ENCODE data around the gene C9orf153. TPM values are rescaled to one million over a fixed set of nuclear protein-coding genes. Genes with fewer than 3 reads are reported as not detected.
A peak's percentile ranks its signal among the peaks of the same experiment; 100 is the strongest.
"Not testable (repeated sequence)": the region's sequence is repeated elsewhere in the genome, so short reads cannot be mapped to it uniquely, and the experiment has no call there.

Gene C9orf153
- total RNA-seq, 6 experiments from 2014 or later, result 0.19 to 0.54 (median 0.31) TPM; not detected in 2

DNA sequence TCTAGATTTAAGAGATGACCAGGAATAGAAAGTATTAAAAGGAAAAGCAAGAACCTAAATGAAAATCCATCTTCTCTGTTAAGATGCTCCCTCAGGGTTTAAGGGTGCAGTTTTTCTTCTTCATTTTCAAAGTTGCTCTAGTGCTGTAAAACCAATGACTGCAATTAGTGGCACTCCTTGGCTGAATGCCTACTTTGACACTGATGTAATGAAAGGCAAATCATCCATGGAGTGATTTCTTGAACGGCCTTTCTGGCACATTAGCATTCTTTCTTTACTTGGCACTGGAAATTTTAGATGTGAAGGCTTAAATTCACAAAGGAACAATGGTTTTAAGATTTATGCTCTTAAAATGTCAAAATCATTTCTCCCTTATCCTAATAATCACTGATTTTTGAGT is 42.2 kb upstream of the C9orf153 start:
- no peaks in the 10 kb centered on the region for H3K9me3 ChIP-seq
- no peak for DNase-seq
- peaks cover 0 to 100% (median 61%) of the 10 kb centered on the region in 4 donors for H3K36me3 ChIP-seq
- no peak overlapping the region for H3K4me3 ChIP-seq
- no peaks in the 10 kb centered on the region for H3K4me1 ChIP-seq
- TF ChIP-seq, protein P1, sequence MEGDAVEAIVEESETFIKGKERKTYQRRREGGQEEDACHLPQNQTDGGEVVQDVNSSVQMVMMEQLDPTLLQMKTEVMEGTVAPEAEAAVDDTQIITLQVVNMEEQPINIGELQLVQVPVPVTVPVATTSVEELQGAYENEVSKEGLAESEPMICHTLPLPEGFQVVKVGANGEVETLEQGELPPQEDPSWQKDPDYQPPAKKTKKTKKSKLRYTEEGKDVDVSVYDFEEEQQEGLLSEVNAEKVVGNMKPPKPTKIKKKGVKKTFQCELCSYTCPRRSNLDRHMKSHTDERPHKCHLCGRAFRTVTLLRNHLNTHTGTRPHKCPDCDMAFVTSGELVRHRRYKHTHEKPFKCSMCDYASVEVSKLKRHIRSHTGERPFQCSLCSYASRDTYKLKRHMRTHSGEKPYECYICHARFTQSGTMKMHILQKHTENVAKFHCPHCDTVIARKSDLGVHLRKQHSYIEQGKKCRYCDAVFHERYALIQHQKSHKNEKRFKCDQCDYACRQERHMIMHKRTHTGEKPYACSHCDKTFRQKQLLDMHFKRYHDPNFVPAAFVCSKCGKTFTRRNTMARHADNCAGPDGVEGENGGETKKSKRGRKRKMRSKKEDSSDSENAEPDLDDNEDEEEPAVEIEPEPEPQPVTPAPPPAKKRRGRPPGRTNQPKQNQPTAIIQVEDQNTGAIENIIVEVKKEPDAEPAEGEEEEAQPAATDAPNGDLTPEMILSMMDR (IDR thresholded peaks at IDR 0.05), result no peak
- TF ChIP-seq POLR2A (IDR thresholded peaks at IDR 0.05), result no peak
- intact Hi-C loops (cut with DNase I), result no loop called here
- 68% methylated on average over 1 of the region's 1 CpG for WGBS (ENCODE audit: insufficient coverage, low coverage, low lambda C conversion rate, missing lambda C conversion rate)
- H3K27ac ChIP-seq, result no peak overlapping the region
- H3K27me3 ChIP-seq, result no peaks in the 10 kb centered on the region
- no peak for ATAC-seq

DNA sequence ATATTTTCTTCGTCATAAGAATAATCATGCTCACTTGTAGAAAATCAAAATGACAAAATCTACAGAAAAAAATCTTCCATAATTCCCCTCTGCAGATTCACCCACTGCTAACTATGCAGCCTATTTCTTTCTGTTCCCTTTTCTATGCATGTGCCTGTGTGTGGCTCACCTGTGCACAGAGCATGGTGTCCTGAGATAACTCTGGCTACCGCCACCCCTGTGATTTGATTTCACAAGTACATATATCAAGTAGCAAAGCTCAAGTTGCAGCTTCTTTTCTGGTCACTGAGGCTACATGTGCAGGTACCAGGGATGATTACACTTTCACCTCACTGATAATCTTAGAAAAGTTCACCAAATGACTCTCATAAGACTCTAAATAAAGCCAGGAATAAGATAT is 41.2 kb upstream of the C9orf153 start:
- no peak for DNase-seq
- Histone ChIP-seq H3K36me3 (peaks cover 0 to 97% (median 51%) of the 10 kb centered on the region in 4 donors), H3K27me3 (no peaks in the 10 kb centered on the region), H3K27ac (no peak overlapping the region), H3K4me1 (no peaks in the 10 kb centered on the region), H3K4me3 (no peak overlapping the region), H3K9me3 (no peaks in the 10 kb centered on the region)
- ATAC-seq, result no peak
- TF ChIP-seq, protein P1 (IDR thresholded peaks at IDR 0.05), result no peak
- no peak for TF ChIP-seq POLR2A (IDR thresholded peaks at IDR 0.05)
- intact Hi-C loops (cut with DNase I), result no loop called here
- 82% methylated on average over 2 of the region's 2 CpGs for WGBS (ENCODE audit: insufficient coverage, low coverage, low lambda C conversion rate, missing lambda C conversion rate)

DNA sequence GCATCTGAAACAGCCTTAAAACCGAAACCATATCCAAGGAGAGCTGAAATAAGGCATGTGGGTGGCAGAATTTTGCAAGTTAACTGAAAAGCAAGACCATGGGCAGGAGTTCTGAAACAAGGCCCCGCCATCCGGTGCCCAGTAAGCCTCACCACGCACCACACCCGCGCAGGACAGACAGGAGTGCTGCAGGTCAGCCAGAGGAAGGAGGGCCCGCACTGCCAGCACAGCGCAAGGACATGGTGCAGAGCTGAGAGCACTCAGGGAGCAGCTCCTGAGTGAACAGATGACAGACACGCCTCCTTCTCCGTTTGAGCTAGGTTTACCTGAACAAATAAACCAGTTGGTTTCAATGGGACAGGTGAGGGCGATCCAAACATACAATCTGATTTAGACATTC is 39.4 kb upstream of the C9orf153 start:
- H3K36me3 ChIP-seq, result peaks cover 0 to 79% (median 44%) of the 10 kb centered on the region in 4 donors
- no peak for DNase-seq
- H3K27ac ChIP-seq, result no peak overlapping the region
- no peaks in the 10 kb centered on the region for H3K27me3 ChIP-seq
- TF ChIP-seq POLR2A (IDR thresholded peaks at IDR 0.05), result no peak
- TF ChIP-seq, protein P1 (IDR thresholded peaks at IDR 0.05), result no peak
- no peaks in the 10 kb centered on the region for H3K9me3 ChIP-seq
- intact Hi-C loops (cut with DNase I), result no loop called here
- H3K4me3 ChIP-seq, result no peak overlapping the region
- 82% methylated on average over 9 of the region's 11 CpGs for WGBS (ENCODE audit: insufficient coverage, low coverage, low lambda C conversion rate, missing lambda C conversion rate)
- no peaks in the 10 kb centered on the region for H3K4me1 ChIP-seq
- peak in 2 of 4 donors; percentile 25 to 54 for ATAC-seq

DNA sequence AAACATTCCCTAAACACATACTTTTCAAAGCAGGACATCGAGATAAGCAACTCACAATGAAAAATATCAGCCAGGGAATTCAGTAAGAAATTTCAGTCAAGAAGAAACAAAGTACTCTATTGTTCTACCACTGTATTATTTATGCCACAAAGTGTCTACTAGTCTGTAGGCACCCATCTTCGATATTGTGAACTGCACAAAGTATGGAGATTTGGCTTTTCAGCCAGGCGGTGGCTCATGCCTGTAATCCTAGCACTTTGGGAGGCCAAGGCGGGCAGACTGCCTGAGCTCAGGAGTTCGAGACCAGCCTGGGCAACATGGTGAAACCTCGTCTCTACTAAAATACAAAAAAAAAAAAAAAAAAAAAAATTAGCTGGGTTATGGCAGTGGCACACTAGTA is 30.9 kb upstream of the C9orf153 start:
- H3K36me3 ChIP-seq, result peaks cover 0 to 17% (median 7%) of the 10 kb centered on the region in 4 donors
- intact Hi-C loops (cut with DNase I); H3K9me3 ChIP-seq; ATAC-seq; H3K27me3 ChIP-seq; H3K27ac ChIP-seq; H3K4me3 ChIP-seq; H3K4me1 ChIP-seq; DNase-seq: not testable (repeated sequence)
- WGBS (ENCODE audit: insufficient coverage, low coverage, low lambda C conversion rate, missing lambda C conversion rate), result 100% methylated on average over 2 of the region's 6 CpGs

DNA sequence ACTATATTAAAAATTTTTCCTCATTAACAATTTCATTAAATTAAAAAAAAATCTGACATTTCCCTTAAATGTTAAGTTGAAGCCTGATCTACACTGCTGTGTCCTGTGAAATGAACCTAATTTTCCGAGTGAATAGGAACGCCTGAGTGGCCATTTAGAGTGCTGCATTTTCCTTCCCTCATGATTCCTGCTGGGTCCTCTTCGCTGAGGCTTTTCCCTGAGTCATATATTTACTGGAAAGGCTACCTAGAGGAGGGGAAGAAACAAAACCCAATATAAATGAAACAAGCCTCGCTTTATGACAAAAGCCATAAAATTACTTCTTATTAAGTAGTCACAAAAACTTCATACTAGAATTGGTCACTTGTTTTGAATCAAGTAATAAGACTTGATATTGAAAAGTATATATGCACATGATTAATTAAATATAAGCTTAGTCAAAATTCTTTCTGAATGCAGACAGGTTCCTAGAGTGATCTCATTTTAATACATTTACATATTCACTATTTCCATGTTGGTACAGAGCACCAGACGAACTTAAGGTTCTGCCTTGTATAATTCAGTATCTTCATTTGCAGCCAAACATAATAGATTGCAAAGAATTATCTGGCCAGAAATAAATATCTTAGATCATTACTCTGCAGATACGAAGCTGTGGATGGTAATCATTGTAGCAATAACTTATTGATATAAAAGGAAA is 29.2 kb upstream of the C9orf153 start:
- Histone ChIP-seq H3K27ac (no peak overlapping the region), H3K4me3 (no peak overlapping the region), H3K36me3 (peaks cover 0 to 17% (median 4%) of the 10 kb centered on the region in 4 donors), H3K9me3 (no peaks in the 10 kb centered on the region), H3K27me3 (no peaks in the 10 kb centered on the region), H3K4me1 (no peaks in the 10 kb centered on the region)
- TF ChIP-seq, protein P1 (IDR thresholded peaks at IDR 0.05), result no peak
- TF ChIP-seq POLR2A (IDR thresholded peaks at IDR 0.05), result no peak
- DNase-seq (no peak), ATAC-seq (no peak)
- intact Hi-C loops (cut with DNase I), result no loop called here
- 89% methylated on average over 6 of the region's 6 CpGs for WGBS (ENCODE audit: insufficient coverage, low coverage, low lambda C conversion rate, missing lambda C conversion rate)
